Stimulated activated CD4-positive, alpha-beta T cell treated with anti-CD3 and anti-CD28 coated beads, Interleukin-15, amount 100 ng/mL, for 24 hours (primary cell): ENCODE results near the gene RAD51B.

Source experiments
- DNase-seq: peaks from one replicate; pipeline ENCODE4 v3.0.0-alpha.2; 2020

Gene RAD51B

GRCh38 chr14:67837011-67837624 lies 17.5 kb downstream of the RAD51B start:
- peak; percentile 61 for DNase-seq

GRCh38 chr14:67846029-67846610 lies 26.5 kb downstream of the RAD51B start:
- no peak for DNase-seq

- no peak for DNase-seq
These were observed 30.7 kb downstream of the RAD51B start for GRCh38 chr14:67850066-67850830.

- no peak for DNase-seq
These were observed 32.3 kb downstream of the RAD51B start for GRCh38 chr14:67851785-67852410.

GRCh38 chr14:67852926-67853604 lies 33.5 kb downstream of the RAD51B start:
- DNase-seq: no peak

- no peak for DNase-seq
These were observed 34.1 kb downstream of the RAD51B start for GRCh38 chr14:67853715-67854114.

- no peak for DNase-seq
These were observed 37.2 kb downstream of the RAD51B start for GRCh38 chr14:67856827-67857226.

- DNase-seq: no peak
These were observed 38.3 kb downstream of the RAD51B start for GRCh38 chr14:67857778-67858350.

GRCh38 chr14:67859169-67859749 lies 39.7 kb downstream of the RAD51B start:
- DNase-seq: no peak

- no peak for DNase-seq
These were observed 43.6 kb downstream of the RAD51B start for GRCh38 chr14:67863223-67863622.

GRCh38 chr14:67875175-67876006 lies 55.8 kb downstream of the RAD51B start:
- no peak for DNase-seq

- DNase-seq: no peak
These were observed 59.4 kb downstream of the RAD51B start for GRCh38 chr14:67879026-67879425.

GRCh38 chr14:67881225-67881624 lies 61.6 kb downstream of the RAD51B start:
- no peak for DNase-seq

GRCh38 chr14:67882986-67883555 lies 63.5 kb downstream of the RAD51B start:
- DNase-seq: no peak

GRCh38 chr14:67883717-67884116 lies 64.1 kb downstream of the RAD51B start:
- DNase-seq: no peak

- no peak for DNase-seq
These were observed 66.6 kb downstream of the RAD51B start for GRCh38 chr14:67886191-67886590.

GRCh38 chr14:67887478-67887877 lies 67.9 kb downstream of the RAD51B start:
- no peak for DNase-seq

GRCh38 chr14:67889455-67889854 lies 69.9 kb downstream of the RAD51B start:
- no peak for DNase-seq

GRCh38 chr14:67892466-67893100 lies 73.0 kb downstream of the RAD51B start:
- no peak for DNase-seq

GRCh38 chr14:67900231-67900630 lies 80.7 kb downstream of the RAD51B start:
- DNase-seq: no peak
